ENCODE measurements around the gene PCED1A. TPM values are rescaled to one million over a fixed set of nuclear protein-coding genes. Genes with fewer than 3 reads are reported as not detected.

PCED1A gene
- total RNA-seq, 1 donor from 2014 or later: 7.3 TPM

GRCh38 chr20:2867081-2867864 is 26.8 kb upstream of the PCED1A start:
- DNase-seq (no peak), ATAC-seq (ENCODE audit: poor library complexity) (no peak)
- intact Hi-C loops (cut with DNase I): no loop called here

- no peak for ATAC-seq (ENCODE audit: poor library complexity)
These were observed 25.8 kb upstream of the PCED1A start for GRCh38 chr20:2866236-2866635.

GRCh38 chr20:2865630-2866029 is 25.2 kb upstream of the PCED1A start:
- DNase-seq: no peak
- ATAC-seq (ENCODE audit: poor library complexity): no peak

More at GRCh38 chr20:2866236-2866635, 25.8 kb upstream of the PCED1A start:
- no peak for DNase-seq
- intact Hi-C loops (cut with DNase I): no loop called here

GRCh38 chr20:2865101-2865500 is 24.6 kb upstream of the PCED1A start:
- intact Hi-C loops (cut with DNase I): no loop called here
- ATAC-seq (ENCODE audit: poor library complexity) (no peak), DNase-seq (no peak)

More at GRCh38 chr20:2865630-2866029, 25.2 kb upstream of the PCED1A start:
- intact Hi-C loops (cut with DNase I): no loop called here

- intact Hi-C loops (cut with DNase I): no loop called here
- ATAC-seq (ENCODE audit: poor library complexity) (no peak), DNase-seq (no peak)
These were observed 24.2 kb upstream of the PCED1A start for GRCh38 chr20:2864626-2865025.

GRCh38 chr20:2859330-2860121 is 19.1 kb upstream of the PCED1A start:
- peak; percentile 76 for ATAC-seq (ENCODE audit: poor library complexity)
- intact Hi-C loops (cut with DNase I): no loop called here
- peak; percentile 59 for DNase-seq

GRCh38 chr20:2858591-2858990 is 18.1 kb upstream of the PCED1A start:
- ATAC-seq (ENCODE audit: poor library complexity) (no peak), DNase-seq (no peak)
- intact Hi-C loops (cut with DNase I): no loop called here

- no peak for DNase-seq
- no peak for ATAC-seq (ENCODE audit: poor library complexity)
- intact Hi-C loops (cut with DNase I): no loop called here
These were observed 10.6 kb upstream of the PCED1A start for GRCh38 chr20:2851086-2851485.

GRCh38 chr20:2849529-2849928 is 9.1 kb upstream of the PCED1A start:
- ATAC-seq (ENCODE audit: poor library complexity): no peak
- intact Hi-C loops (cut with DNase I): no loop called here

GRCh38 chr20:2847802-2848201 is 7.3 kb upstream of the PCED1A start:
- no peak for DNase-seq
- intact Hi-C loops (cut with DNase I): no loop called here

More at GRCh38 chr20:2849529-2849928, 9.1 kb upstream of the PCED1A start:
- DNase-seq: no peak

GRCh38 chr20:2846698-2847097 is 6.2 kb upstream of the PCED1A start:
- no peak for ATAC-seq (ENCODE audit: poor library complexity)
- no peak for DNase-seq
- intact Hi-C loops (cut with DNase I): no loop called here

More at GRCh38 chr20:2847802-2848201, 7.3 kb upstream of the PCED1A start:
- no peak for ATAC-seq (ENCODE audit: poor library complexity)

- ATAC-seq (ENCODE audit: poor library complexity) (no peak), DNase-seq (no peak)
- intact Hi-C loops (cut with DNase I): no loop called here
These were observed 5.2 kb upstream of the PCED1A start for GRCh38 chr20:2845607-2846006.

- DNase-seq (peak; percentile 84), ATAC-seq (ENCODE audit: poor library complexity) (peak; percentile 55)
- intact Hi-C loops (cut with DNase I): no loop called here
These were observed 594 bp upstream of the PCED1A start for GRCh38 chr20:2840967-2841531.

- DNase-seq (no peak), ATAC-seq (ENCODE audit: poor library complexity) (no peak)
- intact Hi-C loops (cut with DNase I): no loop called here
These were observed 720 bp downstream of the PCED1A start for GRCh38 chr20:2839732-2840137.

- intact Hi-C loops (cut with DNase I): no loop called here
- DNase-seq (no peak), ATAC-seq (ENCODE audit: poor library complexity) (no peak)
These were observed 1.4 kb downstream of the PCED1A start for GRCh38 chr20:2838847-2839671.

GRCh38 chr20:2838170-2838797 is 2.2 kb downstream of the PCED1A start:
- intact Hi-C loops (cut with DNase I): no loop called here
- no peak for ATAC-seq (ENCODE audit: poor library complexity)
- DNase-seq: no peak

- intact Hi-C loops (cut with DNase I): no loop called here
- ATAC-seq (ENCODE audit: poor library complexity): no peak
These were observed 3.1 kb downstream of the PCED1A start for GRCh38 chr20:2837221-2837960.

GRCh38 chr20:2836035-2836434 is 4.4 kb downstream of the PCED1A start:
- ATAC-seq (ENCODE audit: poor library complexity) (no peak), DNase-seq (no peak)
- intact Hi-C loops (cut with DNase I): no loop called here

More at GRCh38 chr20:2837221-2837960, 3.1 kb downstream of the PCED1A start:
- no peak for DNase-seq

All from Right ventricle myocardium superior (tissue), 1 donor.